ENCODE measurements around the gene C10orf143. TPM values are rescaled to one million over a fixed set of nuclear protein-coding genes. Genes with fewer than 3 reads are reported as not detected.

C10orf143 gene
- total RNA-seq = 1 to 10 TPM; 3.0 to 6.4 TPM
- polyA plus RNA-seq = 1 to 10 TPM; 3.2 to 9.0 TPM
- long read RNA-seq, donor 1 = 0 reads
- long read RNA-seq, donor 2 = 0 reads
- long read RNA-seq, donor 3, partial matches to known transcripts = 0 of 1 reads
- long read RNA-seq, donor 3, other reads (novel, unspliced or antisense) = 0 of 1 reads
- long read RNA-seq, donor 4, partial matches to known transcripts = 0 of 2 reads
- long read RNA-seq, donor 4, other reads (novel, unspliced or antisense) = 0 of 2 reads
- long read RNA-seq, donor 5, partial matches to known transcripts = 0 of 4 reads
- long read RNA-seq, donor 5, other reads (novel, unspliced or antisense) = 0 of 4 reads

DNA sequence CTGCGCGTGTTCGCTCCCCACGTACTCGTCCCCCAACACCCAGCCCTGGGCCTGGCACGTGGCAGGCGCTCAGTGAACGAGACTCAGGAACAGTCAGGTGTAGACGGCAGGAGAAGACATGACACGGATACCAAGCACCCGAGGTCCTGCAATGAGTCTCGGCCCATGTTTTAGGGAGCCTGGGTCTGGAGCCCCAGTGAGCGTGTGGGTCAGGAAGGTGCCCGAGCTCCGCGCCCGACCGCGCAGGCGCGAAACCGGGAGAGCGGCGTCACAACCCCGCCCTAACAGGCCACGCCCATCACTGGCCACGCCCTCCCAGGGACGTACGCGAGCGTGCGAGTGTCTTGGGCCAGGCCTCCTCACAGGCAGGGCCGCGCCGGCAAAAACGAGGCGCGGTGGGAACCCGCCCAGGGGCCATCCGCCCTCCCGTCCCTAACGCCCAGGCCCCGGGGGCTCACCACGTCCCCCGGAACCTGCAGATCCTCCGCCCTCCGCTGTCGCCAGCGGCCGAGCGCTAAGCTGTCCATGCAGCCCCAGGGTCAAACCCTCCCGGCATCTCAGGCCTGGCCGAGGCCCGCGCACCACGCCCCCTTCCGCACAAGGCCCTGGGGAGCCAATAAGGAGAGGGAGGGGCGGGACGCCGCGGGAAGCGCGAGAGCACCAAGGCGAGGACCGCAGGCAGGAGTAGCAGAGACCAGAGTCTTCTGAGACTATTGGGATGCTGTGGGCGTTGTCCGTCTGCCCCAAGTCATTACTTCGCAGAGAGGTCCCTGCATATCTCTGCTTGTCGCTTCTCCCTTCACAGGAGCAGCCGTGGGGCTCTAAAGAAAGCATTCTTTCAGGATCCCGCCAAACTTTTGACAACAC lies at the start of gene C10orf143:
Gene C10orf143 (minus strand): TSS at position 585 of the 867 bp plus-strand sequence. CDS start 58 bp downstream, at position 527.
- ATAC-seq (ENCODE audit: insufficient read depth, low FRiP score) = peak; percentile 94
- WGBS, 2 donors = 0% methylated on average over 70 to 71 of the region's 71 CpGs
- TF ChIP-seq, protein P1, sequence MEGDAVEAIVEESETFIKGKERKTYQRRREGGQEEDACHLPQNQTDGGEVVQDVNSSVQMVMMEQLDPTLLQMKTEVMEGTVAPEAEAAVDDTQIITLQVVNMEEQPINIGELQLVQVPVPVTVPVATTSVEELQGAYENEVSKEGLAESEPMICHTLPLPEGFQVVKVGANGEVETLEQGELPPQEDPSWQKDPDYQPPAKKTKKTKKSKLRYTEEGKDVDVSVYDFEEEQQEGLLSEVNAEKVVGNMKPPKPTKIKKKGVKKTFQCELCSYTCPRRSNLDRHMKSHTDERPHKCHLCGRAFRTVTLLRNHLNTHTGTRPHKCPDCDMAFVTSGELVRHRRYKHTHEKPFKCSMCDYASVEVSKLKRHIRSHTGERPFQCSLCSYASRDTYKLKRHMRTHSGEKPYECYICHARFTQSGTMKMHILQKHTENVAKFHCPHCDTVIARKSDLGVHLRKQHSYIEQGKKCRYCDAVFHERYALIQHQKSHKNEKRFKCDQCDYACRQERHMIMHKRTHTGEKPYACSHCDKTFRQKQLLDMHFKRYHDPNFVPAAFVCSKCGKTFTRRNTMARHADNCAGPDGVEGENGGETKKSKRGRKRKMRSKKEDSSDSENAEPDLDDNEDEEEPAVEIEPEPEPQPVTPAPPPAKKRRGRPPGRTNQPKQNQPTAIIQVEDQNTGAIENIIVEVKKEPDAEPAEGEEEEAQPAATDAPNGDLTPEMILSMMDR (IDR thresholded peaks at IDR 0.05; ENCODE audit: control extremely low read depth, extremely low read depth) = no peak
- H3K9ac ChIP-seq (ENCODE audit: insufficient read depth in 1 of 2, low read length in 2 of 2) = peak within 1 kb of the TSS; percentile 51 to 67
- DNase-seq = peak; percentile 98 to 99 (median 99)
- peak within 1 kb of the TSS; percentile 82 for H3K4me3 ChIP-seq
- peak within 1 kb of the TSS; percentile 89 to 98 for H3K27ac ChIP-seq (ENCODE audit: low read depth in 1 of 2, low read length in 1 of 2)
- peaks cover 0 to 2% (median 0%) of the 10 kb centered on the region in 4 donors for H3K36me3 ChIP-seq (ENCODE audit: control insufficient read depth in 4 of 4, insufficient read depth in 4 of 4, low read length in 4 of 4)
- H3K9me3 ChIP-seq (ENCODE audit: control insufficient read depth in 4 of 4, insufficient read depth in 3 of 4, low read length in 3 of 4) = no peaks in the 10 kb centered on the region
- H3K4me1 ChIP-seq (ENCODE audit: control insufficient read depth in 5 of 5, insufficient read depth in 5 of 5, low read length in 5 of 5) = peaks cover 2 to 16% (median 8%) of the 10 kb centered on the region in 5 donors
- H3K27me3 ChIP-seq (ENCODE audit: control insufficient read depth in 3 of 3, insufficient read depth in 3 of 3, low read length in 2 of 3) = no peaks in the 10 kb centered on the region

DNA sequence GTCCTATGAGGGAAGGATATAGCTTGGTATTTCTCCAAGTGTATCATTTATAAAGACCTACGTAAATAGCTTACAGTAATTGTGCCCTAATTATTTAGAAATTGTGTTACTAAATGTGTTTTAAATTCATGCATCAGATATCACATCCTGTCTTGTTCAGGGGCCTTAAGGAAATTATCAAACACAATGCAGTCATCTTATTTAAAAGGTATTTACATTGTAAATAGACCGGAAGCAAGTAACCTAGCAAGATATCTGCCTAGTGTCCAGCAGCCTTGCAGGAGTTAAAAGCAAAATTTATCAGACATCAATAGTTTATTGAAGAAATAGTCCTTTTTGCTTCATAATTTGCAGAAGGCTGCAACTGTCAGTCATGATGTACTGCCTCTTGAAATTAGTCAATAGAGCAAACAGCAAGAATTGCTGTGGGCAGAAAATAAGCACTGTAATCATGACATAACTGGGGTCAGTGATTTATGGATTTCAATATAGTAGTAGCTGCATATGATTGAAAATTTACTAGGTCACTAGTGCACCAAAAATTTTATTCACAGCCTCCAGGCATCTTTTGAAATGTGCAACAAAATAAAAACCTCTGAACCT lies 48.7 kb upstream of the C10orf143 start:
- H3K9ac ChIP-seq (ENCODE audit: insufficient read depth in 1 of 2, low read length in 2 of 2) = no peak overlapping the region
- H3K4me1 ChIP-seq (ENCODE audit: control insufficient read depth in 5 of 5, insufficient read depth in 5 of 5, low read length in 5 of 5) = peaks cover 0 to 9% (median 0%) of the 10 kb centered on the region in 5 donors
- no peak overlapping the region for H3K27ac ChIP-seq (ENCODE audit: low read depth in 1 of 2, low read length in 1 of 2)
- WGBS, 2 donors = 78 to 88% methylated on average over 2 of the region's 2 CpGs
- H3K4me3 ChIP-seq = no peak overlapping the region
- H3K36me3 ChIP-seq (ENCODE audit: control insufficient read depth in 4 of 4, insufficient read depth in 4 of 4, low read length in 4 of 4) = peaks cover 10 to 29% (median 23%) of the 10 kb centered on the region in 4 donors
- TF ChIP-seq, protein P1 (IDR thresholded peaks at IDR 0.05; ENCODE audit: control extremely low read depth, extremely low read depth) = no peak
- no peaks in the 10 kb centered on the region for H3K27me3 ChIP-seq (ENCODE audit: control insufficient read depth in 3 of 3, insufficient read depth in 3 of 3, low read length in 2 of 3)
- ATAC-seq (ENCODE audit: insufficient read depth, low FRiP score) (no peak), DNase-seq (no peak)
- no peaks in the 10 kb centered on the region for H3K9me3 ChIP-seq (ENCODE audit: control insufficient read depth in 4 of 4, insufficient read depth in 3 of 4, low read length in 3 of 4)

GRCh38 chr10:130146042-130146441 lies 35.4 kb upstream of the C10orf143 start:
- H3K36me3 ChIP-seq (ENCODE audit: control insufficient read depth in 4 of 4, insufficient read depth in 4 of 4, low read length in 4 of 4) = peaks cover 6 to 14% (median 10%) of the 10 kb centered on the region in 4 donors
- no peak overlapping the region for H3K9ac ChIP-seq (ENCODE audit: insufficient read depth in 1 of 2, low read length in 2 of 2)
- H3K4me1 ChIP-seq (ENCODE audit: control insufficient read depth in 5 of 5, insufficient read depth in 5 of 5, low read length in 5 of 5) = peaks cover 0 to 10% (median 6%) of the 10 kb centered on the region in 5 donors
- ATAC-seq (ENCODE audit: insufficient read depth, low FRiP score) (no peak), DNase-seq (no peak)
- TF ChIP-seq, protein P1 (IDR thresholded peaks at IDR 0.05; ENCODE audit: control extremely low read depth, extremely low read depth) = no peak
- no peak overlapping the region for H3K27ac ChIP-seq (ENCODE audit: low read depth in 1 of 2, low read length in 1 of 2)
- 73 to 89% methylated on average over 4 of the region's 4 CpGs for WGBS, 2 donors
- H3K27me3 ChIP-seq (ENCODE audit: control insufficient read depth in 3 of 3, insufficient read depth in 3 of 3, low read length in 2 of 3) = no peaks in the 10 kb centered on the region
- no peak overlapping the region for H3K4me3 ChIP-seq
- no peaks in the 10 kb centered on the region for H3K9me3 ChIP-seq (ENCODE audit: control insufficient read depth in 4 of 4, insufficient read depth in 3 of 4, low read length in 3 of 4)
